GM12878 (cell line): ENCODE results near the gene WASF1.

Experiments
- CTCF ChIP-seq, 3 experiments: IDR thresholded peaks in 2 of 3; conservative IDR thresholded peaks in 1 of 3; 2 replicates each; pipeline ENCODE4 v1.5.1; 2011; ENCODE audit warnings: low read depth in 3 of 3, low read length in 3 of 3, mild to moderate bottlenecking in 3 of 3, control low read depth in 2 of 3, moderate library complexity in 2 of 3, inconsistent platforms in 1 of 3, mixed read lengths in 1 of 3; ENCODE audit not compliant: control insufficient read depth in 2 of 3, insufficient read depth in 1 of 3; ENCODE audit errors: extremely low read depth in 1 of 3
- EP300 ChIP-seq, 2 experiments: fragments of 150-350 bp in 1 of 2; IDR thresholded peaks; 2 replicates each; pipeline ENCODE4 v1.6.1; 2011 to 2012; ENCODE audit warnings: low read depth in 2 of 2, low read length in 2 of 2, borderline replicate concordance in 1 of 2, improper control_type of control experiment in 1 of 2, inconsistent platforms in 1 of 2; ENCODE audit not compliant: control insufficient read depth in 1 of 2
- FOS ChIP-seq: IDR thresholded peaks from 3 replicates; pipeline ENCODE4 v1.6.1; 2011; ENCODE audit warnings: borderline replicate concordance; ENCODE audit not compliant: insufficient read length; ENCODE audit errors: extremely low read depth
- FOXK2 ChIP-seq: fragments of 450-650 bp; IDR thresholded peaks from 2 replicates; pipeline ENCODE4 v1.6.1; 2017; ENCODE audit warnings: mild to moderate bottlenecking, moderate library complexity
- MYC ChIP-seq: IDR thresholded peaks from 2 replicates; pipeline ENCODE4 v1.6.1; 2011; ENCODE audit warnings: mild to moderate bottlenecking, low read length, moderate library complexity, inconsistent platforms; ENCODE audit not compliant: insufficient read depth, insufficient replicate concordance, insufficient read length, severe bottlenecking
- RAD21 ChIP-seq: IDR thresholded peaks from 2 replicates; pipeline ENCODE4 v1.6.1; 2011; ENCODE audit warnings: mild to moderate bottlenecking, low read depth, low read length, moderate library complexity; ENCODE audit not compliant: insufficient read depth
- RCOR1 ChIP-seq: conservative IDR thresholded peaks from 2 replicates; pipeline ENCODE4 v1.6.1; 2012; ENCODE audit warnings: low read depth, low read length, improper control_type of control experiment
- TAF1 ChIP-seq: IDR thresholded peaks from 2 replicates; pipeline ENCODE4 v1.6.1; 2011; ENCODE audit warnings: mild to moderate bottlenecking, low read depth, low read length, borderline replicate concordance
- TBL1XR1 ChIP-seq: IDR thresholded peaks from 2 replicates; pipeline ENCODE4 v1.6.1; 2012; ENCODE audit warnings: low read depth, low read length, improper control_type of control experiment
- YBX1 ChIP-seq: fragments of 450-650 bp; IDR thresholded peaks from 2 replicates; pipeline ENCODE4 v1.6.1; 2016; ENCODE audit warnings: antibody characterized with exemption

GRCh38 chr6:110093981-110094380 is 85.5 kb downstream of the WASF1 start:
- TF ChIP-seq YBX1, result no peak
- TF ChIP-seq FOS, result no peak
- no peak for TF ChIP-seq CTCF (IDR thresholded peaks at IDR 0.05 in 2 of 3, conservative IDR thresholded peaks at IDR 0.05 in 1 of 3; ENCODE audit: control insufficient read depth in 2 of 3, extremely low read depth in 1 of 3, insufficient read depth in 1 of 3, low read depth in 3 of 3, low read length in 3 of 3)
- TF ChIP-seq EP300 (IDR thresholded peaks at IDR 0.05; ENCODE audit: borderline replicate concordance in 1 of 2, control insufficient read depth in 1 of 2, low read depth in 2 of 2, low read length in 2 of 2), result no peak
- TF ChIP-seq RCOR1, result no peak
- no peak for TF ChIP-seq RAD21
- no peak for TF ChIP-seq TBL1XR1
- no peak for TF ChIP-seq FOXK2
- no peak for TF ChIP-seq TAF1
- TF ChIP-seq MYC, result no peak
